WERI-Rb-1 (cell line): ENCODE measurements around the gene NOA1.
"Not testable (repeated sequence)": the region's sequence is repeated elsewhere in the genome, so short reads cannot be mapped to it uniquely, and the experiment has no call there.

Source experiments
- DNase-seq: peaks from one replicate; pipeline ENCODE4 v3.0.0-alpha.2; 2020
- H3K27ac ChIP-seq: fragments of 250-450 bp; sonication (Bioruptor Pico); 2 replicates; pipeline ENCODE4 v1.5.1; 2020; ENCODE audit warnings: mild to moderate bottlenecking, moderate library complexity
- H3K27me3 ChIP-seq: fragments of 250-450 bp; sonication (Bioruptor Pico); 2 replicates; pipeline ENCODE4 v1.5.1; 2021; ENCODE audit warnings: mild to moderate bottlenecking, low read depth, moderate library complexity; ENCODE audit not compliant: insufficient read depth, severe bottlenecking
- H3K36me3 ChIP-seq: fragments of 250-450 bp; sonication (Bioruptor Pico); 2 replicates; pipeline ENCODE4 v1.5.1; 2020; ENCODE audit warnings: mild to moderate bottlenecking, moderate library complexity
- H3K4me3 ChIP-seq: 2 replicates; pipeline ENCODE4 v1.5.1; 2011; ENCODE audit warnings: low read depth, mild to moderate bottlenecking, control low read depth, low read length
- H3K9me3 ChIP-seq: fragments of 250-450 bp; sonication (Bioruptor Pico); 2 replicates; pipeline ENCODE4 v1.5.1; 2021; ENCODE audit warnings: mild to moderate bottlenecking, moderate library complexity; ENCODE audit not compliant: severe bottlenecking
- CTCF ChIP-seq: IDR thresholded peaks from 2 replicates; pipeline ENCODE4 v1.5.1; 2011; ENCODE audit warnings: low read depth, mild to moderate bottlenecking, control low read depth, inconsistent platforms, low read length

The NOA1 gene

GRCh38 chr4:56953680-56954520, 23.5 kb downstream of the NOA1 start:
- Histone ChIP-seq H3K27me3 (no peaks in the 10 kb centered on the region), H3K36me3 (no peaks in the 10 kb centered on the region), H3K27ac (no peak overlapping the region), H3K4me3 (no peak overlapping the region), H3K9me3 (no peaks in the 10 kb centered on the region)
- no peak for TF ChIP-seq CTCF
- no peak for DNase-seq

- DNase-seq = no peak
- Histone ChIP-seq H3K36me3 (no peaks in the 10 kb centered on the region), H3K27ac (no peak overlapping the region), H3K27me3 (no peaks in the 10 kb centered on the region), H3K9me3 (no peaks in the 10 kb centered on the region), H3K4me3 (no peak overlapping the region)
- TF ChIP-seq CTCF = no peak
These were observed 36.0 kb downstream of the NOA1 start for GRCh38 chr4:56941403-56941802.

GRCh38 chr4:56940971-56941370, 36.4 kb downstream of the NOA1 start:
- no peak overlapping the region for H3K27ac ChIP-seq
- DNase-seq = no peak
- no peaks in the 10 kb centered on the region for H3K9me3 ChIP-seq
- H3K4me3 ChIP-seq = no peak overlapping the region
- H3K36me3 ChIP-seq = no peaks in the 10 kb centered on the region
- TF ChIP-seq CTCF = no peak
- no peaks in the 10 kb centered on the region for H3K27me3 ChIP-seq

GRCh38 chr4:56940403-56940802, 37.0 kb downstream of the NOA1 start:
- Histone ChIP-seq H3K27ac (no peak overlapping the region), H3K27me3 (no peaks in the 10 kb centered on the region), H3K4me3 (no peak overlapping the region), H3K36me3 (no peaks in the 10 kb centered on the region), H3K9me3 (no peaks in the 10 kb centered on the region)
- no peak for TF ChIP-seq CTCF
- no peak for DNase-seq

- not testable (repeated sequence) for H3K36me3 ChIP-seq, H3K27me3 ChIP-seq, H3K9me3 ChIP-seq
These were observed 37.6 kb downstream of the NOA1 start for GRCh38 chr4:56939826-56940225.

GRCh38 chr4:56937262-56937661, 40.1 kb downstream of the NOA1 start:
- DNase-seq = no peak
- H3K27me3 ChIP-seq = no peaks in the 10 kb centered on the region
- H3K27ac ChIP-seq = no peak overlapping the region
- no peaks in the 10 kb centered on the region; the same call in 1 of the 2 replicates for H3K36me3 ChIP-seq
- no peaks in the 10 kb centered on the region for H3K9me3 ChIP-seq
- TF ChIP-seq CTCF = no peak
- no peak overlapping the region for H3K4me3 ChIP-seq

More at GRCh38 chr4:56939826-56940225, 37.6 kb downstream of the NOA1 start:
- not testable (repeated sequence) for H3K27ac ChIP-seq, H3K4me3 ChIP-seq, DNase-seq
